Caco-2 (cell line): ENCODE results near the gene PARVA. TPM values are rescaled to one million over a fixed set of nuclear protein-coding genes. Genes with fewer than 3 reads are reported as not detected.

Source experiments
- BruUV-seq: library from RNA; stranded (reverse); fragments of 400-500 nt; replicated peaks from 2 replicates; lab custom pipeline; 2021; lab: Mats Ljungman, UMichigan
- CTCF ChIA-PET: fragments of 300-600 bp; sonication (Branson Sonifier 250); formaldehyde crosslinking; loops from one replicate; lab custom pipeline; 2022; ENCODE audit warnings: antibody characterized with exemption; lab: Charles Lee
- POLR2A ChIA-PET: fragments of 300-600 bp; sonication (Branson Sonifier 250); formaldehyde crosslinking; loops from one replicate; lab custom pipeline; 2022; ENCODE audit warnings: antibody characterized with exemption; lab: Charles Lee
- DNase-seq, 2 experiments: peaks; one replicate each; pipeline versions ENCODE4 v3.0.0 to v3.0.0-alpha.2; 2020 to 2022
- H3K27me3 ChIP-seq: replicated peaks from 2 replicates; pipeline ENCODE4 v1.6.0; 2011; ENCODE audit warnings: low read length; ENCODE audit not compliant: control insufficient read depth, insufficient read depth
- H3K36me3 ChIP-seq: 2 replicates; pipeline ENCODE4 v1.5.1; 2011; ENCODE audit warnings: low read length; ENCODE audit not compliant: control insufficient read depth, insufficient read depth
- H3K4me1 ChIP-seq: fragments of 250-450 bp; sonication (Bioruptor Pico); 2 replicates; pipeline ENCODE4 v1.5.1; 2020; ENCODE audit warnings: mild to moderate bottlenecking
- H3K4me3 ChIP-seq: 2 replicates; pipeline ENCODE4 v1.5.1; 2011; ENCODE audit warnings: low read depth, mild to moderate bottlenecking, control low read depth, low read length
- H3K9me3 ChIP-seq: fragments of 250-450 bp; sonication (Bioruptor Pico); 2 replicates; pipeline ENCODE4 v1.5.1; 2020; ENCODE audit warnings: mild to moderate bottlenecking, moderate library complexity
- H3K27ac Mint-ChIP-seq: one replicate; pipeline ENCODE4 v1.8.0; 2022; ENCODE audit warnings: mixed read lengths; ENCODE audit not compliant: unreplicated experiment
- H3K27me3 Mint-ChIP-seq: one replicate; pipeline ENCODE4 v1.8.0; 2022; ENCODE audit warnings: mixed read lengths; ENCODE audit not compliant: insufficient read depth, unreplicated experiment
- H3K36me3 Mint-ChIP-seq: one replicate; pipeline ENCODE4 v1.8.0; 2022; ENCODE audit warnings: mild to moderate bottlenecking, mixed read lengths; ENCODE audit not compliant: insufficient read depth, unreplicated experiment
- H3K4me1 Mint-ChIP-seq: one replicate; pipeline ENCODE4 v1.8.0; 2022; ENCODE audit warnings: low read depth, mixed read lengths; ENCODE audit not compliant: unreplicated experiment
- H3K4me3 Mint-ChIP-seq: one replicate; pipeline ENCODE4 v1.8.0; 2022; ENCODE audit warnings: mild to moderate bottlenecking, moderate library complexity, mixed read lengths; ENCODE audit not compliant: unreplicated experiment
- H3K9me3 Mint-ChIP-seq: one replicate; pipeline ENCODE4 v1.8.0; 2022; ENCODE audit warnings: mixed read lengths; ENCODE audit not compliant: unreplicated experiment
- intact Hi-C: fragments of 100-400 bp; cut with micrococcal nuclease; formaldehyde crosslinking; loops from one replicate; pipeline ENCODE4 v1.10.0; 2022; ENCODE audit not compliant: unreplicated experiment
- total RNA-seq: library from RNA; stranded (reverse); gene quantifications from 2 replicates; pipeline ENCODE4 v1.2.3, GENCODE V29; 2022
- TF ChIP-seq, protein P1 (sequence below), 2 experiments: fragments of 200-600 bp in 1 of 2; IDR thresholded peaks; 1 replicate in 1 of 2; 2 replicates in 1 of 2; pipeline versions ENCODE4 v1.5.1 to v1.8.0; 2011 to 2022; ENCODE audit warnings: antibody characterized with exemption in 1 of 2, control low read depth in 1 of 2, inconsistent platforms in 1 of 2, low read depth in 1 of 2, low read length in 1 of 2, mild to moderate bottlenecking in 1 of 2, moderate library complexity in 1 of 2; ENCODE audit not compliant: insufficient read depth in 1 of 2, severe bottlenecking in 1 of 2, unreplicated experiment in 1 of 2

PARVA gene
- total RNA-seq, 1 experiment from 2014 or later, result 45.3 TPM

DNA sequence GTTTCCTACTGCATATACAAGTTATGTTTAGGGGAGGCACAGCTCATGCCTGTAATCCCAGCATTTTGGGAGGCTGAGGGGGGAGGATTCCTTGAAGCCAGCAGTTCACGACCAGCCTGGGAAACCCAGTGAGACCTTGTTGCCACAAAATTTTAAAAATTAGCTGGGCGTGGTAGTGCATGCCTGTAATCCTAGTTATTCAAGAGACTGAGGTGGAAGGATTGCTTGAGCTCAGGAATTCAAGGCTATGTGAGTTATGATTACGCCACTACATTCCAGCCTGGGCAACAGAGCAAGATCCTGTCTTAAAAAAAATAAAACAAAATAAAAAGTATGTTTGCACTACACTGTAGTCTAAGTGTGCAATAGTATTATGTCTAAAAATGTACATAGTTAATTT is 188.0 kb downstream of the PARVA start:
- Histone ChIP-seq H3K4me1 (no peaks in the 10 kb centered on the region), H3K36me3 (no peaks in the 10 kb centered on the region), H3K27me3 (no peaks in the 10 kb centered on the region), H3K4me3 (no peak overlapping the region), H3K9me3 (no peaks in the 10 kb centered on the region)
- Mint-ChIP-seq H3K36me3 (no peaks in the 10 kb centered on the region), H3K4me1 (no peaks in the 10 kb centered on the region), H3K27ac (no peak overlapping the region), H3K4me3 (no peak overlapping the region), H3K27me3 (peaks cover 11% of the 10 kb centered on the region), H3K9me3 (no peaks in the 10 kb centered on the region)
- no peak for DNase-seq
- intact Hi-C loops, result no loop called here
- ChIA-PET CTCF (no interaction called here), POLR2A (no interaction called here)
- BruUV-seq, result no TSS peak
- TF ChIP-seq, protein P1, sequence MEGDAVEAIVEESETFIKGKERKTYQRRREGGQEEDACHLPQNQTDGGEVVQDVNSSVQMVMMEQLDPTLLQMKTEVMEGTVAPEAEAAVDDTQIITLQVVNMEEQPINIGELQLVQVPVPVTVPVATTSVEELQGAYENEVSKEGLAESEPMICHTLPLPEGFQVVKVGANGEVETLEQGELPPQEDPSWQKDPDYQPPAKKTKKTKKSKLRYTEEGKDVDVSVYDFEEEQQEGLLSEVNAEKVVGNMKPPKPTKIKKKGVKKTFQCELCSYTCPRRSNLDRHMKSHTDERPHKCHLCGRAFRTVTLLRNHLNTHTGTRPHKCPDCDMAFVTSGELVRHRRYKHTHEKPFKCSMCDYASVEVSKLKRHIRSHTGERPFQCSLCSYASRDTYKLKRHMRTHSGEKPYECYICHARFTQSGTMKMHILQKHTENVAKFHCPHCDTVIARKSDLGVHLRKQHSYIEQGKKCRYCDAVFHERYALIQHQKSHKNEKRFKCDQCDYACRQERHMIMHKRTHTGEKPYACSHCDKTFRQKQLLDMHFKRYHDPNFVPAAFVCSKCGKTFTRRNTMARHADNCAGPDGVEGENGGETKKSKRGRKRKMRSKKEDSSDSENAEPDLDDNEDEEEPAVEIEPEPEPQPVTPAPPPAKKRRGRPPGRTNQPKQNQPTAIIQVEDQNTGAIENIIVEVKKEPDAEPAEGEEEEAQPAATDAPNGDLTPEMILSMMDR (IDR thresholded peaks at IDR 0.05; ENCODE audit: insufficient read depth in 1 of 2, low read depth in 1 of 2, low read length in 1 of 2, severe bottlenecking in 1 of 2, unreplicated experiment in 1 of 2), result no peak

GRCh38 chr11:12567746-12568460 is 190.5 kb downstream of the PARVA start:
- no peak for DNase-seq
- H3K36me3 Mint-ChIP-seq, result no peaks in the 10 kb centered on the region
- H3K4me1 Mint-ChIP-seq, result peaks cover under 1% of the 10 kb centered on the region
- Histone ChIP-seq H3K4me1 (peaks cover under 1% of the 10 kb centered on the region; the same call in 1 of the 2 replicates), H3K9me3 (no peaks in the 10 kb centered on the region), H3K4me3 (no peak overlapping the region), H3K27me3 (no peaks in the 10 kb centered on the region), H3K36me3 (no peaks in the 10 kb centered on the region)
- no peaks in the 10 kb centered on the region for H3K9me3 Mint-ChIP-seq
- intact Hi-C loops, result no loop called here
- TF ChIP-seq, protein P1 (IDR thresholded peaks at IDR 0.05; ENCODE audit: insufficient read depth in 1 of 2, low read depth in 1 of 2, low read length in 1 of 2, severe bottlenecking in 1 of 2, unreplicated experiment in 1 of 2), result no peak
- no TSS peak for BruUV-seq
- peaks cover 6% of the 10 kb centered on the region for H3K27me3 Mint-ChIP-seq
- ChIA-PET POLR2A (no interaction called here), CTCF (no interaction called here)
- H3K4me3 Mint-ChIP-seq, result no peak overlapping the region
- H3K27ac Mint-ChIP-seq, result no peak overlapping the region

GRCh38 chr11:12569499-12570425 is 192.4 kb downstream of the PARVA start:
- H3K4me1 Mint-ChIP-seq, result peaks cover 18% of the 10 kb centered on the region
- POLR2A ChIA-PET, result no interaction called here
- intact Hi-C loops, result no loop called here
- peaks cover 15% of the 10 kb centered on the region; the same call in 1 of the 2 replicates for H3K4me1 ChIP-seq
- CTCF ChIA-PET, result no interaction called here
- no peaks in the 10 kb centered on the region for H3K27me3 ChIP-seq
- no peak overlapping the region for H3K27ac Mint-ChIP-seq
- H3K27me3 Mint-ChIP-seq, result peaks cover 8% of the 10 kb centered on the region
- no peaks in the 10 kb centered on the region for H3K9me3 Mint-ChIP-seq
- H3K36me3 ChIP-seq, result no peaks in the 10 kb centered on the region
- H3K36me3 Mint-ChIP-seq, result no peaks in the 10 kb centered on the region
- H3K4me3 Mint-ChIP-seq, result no peak overlapping the region
- DNase-seq, result no peak
- H3K4me3 ChIP-seq, result no peak overlapping the region
- no peaks in the 10 kb centered on the region for H3K9me3 ChIP-seq
- BruUV-seq, result no TSS peak
- TF ChIP-seq, protein P1 (IDR thresholded peaks at IDR 0.05; ENCODE audit: insufficient read depth in 1 of 2, low read depth in 1 of 2, low read length in 1 of 2, severe bottlenecking in 1 of 2, unreplicated experiment in 1 of 2), result no peak
